HG03442 (cell line): ENCODE results near the gene PRSS12.
"Not testable (repeated sequence)": the region's sequence is repeated elsewhere in the genome, so short reads cannot be mapped to it uniquely, and the experiment has no call there.

Experiments
- ATAC-seq: cut with Tn5 transposase; IDR thresholded peaks from one replicate; pipeline ENCODE4 v1.9.1; 2021; ENCODE audit warnings: mild to moderate bottlenecking, moderate library complexity; ENCODE audit not compliant: unreplicated experiment

The PRSS12 gene

GRCh38 chr4:118352843-118353533, at the start of gene PRSS12:
TSS of gene PRSS12 (minus strand) at chr4:118353003. CDS start at chr4:118352720, 283 bp downstream.
- peak; percentile 98 for ATAC-seq

GRCh38 chr4:118400356-118400755, 47.6 kb upstream of the PRSS12 start:
- ATAC-seq: no peak

- ATAC-seq: not testable (repeated sequence)
These were observed 47.1 kb upstream of the PRSS12 start for GRCh38 chr4:118399883-118400282.

- peak; percentile 89 for ATAC-seq
These were observed 45.7 kb upstream of the PRSS12 start for GRCh38 chr4:118398226-118399090.

GRCh38 chr4:118397623-118397979, 44.8 kb upstream of the PRSS12 start:
- ATAC-seq: no peak

- ATAC-seq: peak; percentile 32
These were observed 44.2 kb upstream of the PRSS12 start for GRCh38 chr4:118396881-118397622.

GRCh38 chr4:118395057-118395644, 42.3 kb upstream of the PRSS12 start:
- ATAC-seq: no peak

GRCh38 chr4:118392509-118392908, 39.7 kb upstream of the PRSS12 start:
- not testable (repeated sequence) for ATAC-seq

- no peak for ATAC-seq
These were observed 37.3 kb upstream of the PRSS12 start for GRCh38 chr4:118390121-118390520.

GRCh38 chr4:118389721-118390120, 36.9 kb upstream of the PRSS12 start:
- no peak for ATAC-seq

GRCh38 chr4:118388606-118389005, 35.8 kb upstream of the PRSS12 start:
- no peak for ATAC-seq

GRCh38 chr4:118381902-118382301, 29.1 kb upstream of the PRSS12 start:
- no peak for ATAC-seq

- no peak for ATAC-seq
These were observed 20.9 kb upstream of the PRSS12 start for GRCh38 chr4:118373614-118374255.

GRCh38 chr4:118372251-118372650, 19.4 kb upstream of the PRSS12 start:
- no peak for ATAC-seq

- no peak for ATAC-seq
These were observed 16.4 kb upstream of the PRSS12 start for GRCh38 chr4:118369231-118369630.

GRCh38 chr4:118367872-118368271, 15.1 kb upstream of the PRSS12 start:
- no peak for ATAC-seq

GRCh38 chr4:118367361-118367760, 14.6 kb upstream of the PRSS12 start:
- ATAC-seq: no peak

GRCh38 chr4:118363166-118363565, 10.4 kb upstream of the PRSS12 start:
- no peak for ATAC-seq

- ATAC-seq: no peak
These were observed 8.4 kb upstream of the PRSS12 start for GRCh38 chr4:118361192-118361591.

- ATAC-seq: no peak
These were observed 7.3 kb upstream of the PRSS12 start for GRCh38 chr4:118360106-118360505.

GRCh38 chr4:118357601-118358000, 4.8 kb upstream of the PRSS12 start:
- ATAC-seq: no peak
